Fibroblast of the aortic adventitia (primary cell): ENCODE results near the gene AP2B1. TPM values are rescaled to one million over a fixed set of nuclear protein-coding genes. Genes with fewer than 3 reads are reported as not detected.

Source experiments
- DNase-seq: peaks from one replicate; pipeline ENCODE4 v3.0.0-alpha.2; 2010; ENCODE audit warnings: low read depth
- H3K4me3 ChIP-seq: 2 replicates; pipeline ENCODE4 v1.5.1; 2011; ENCODE audit warnings: low read depth, mild to moderate bottlenecking, control low read depth, low read length, moderate library complexity
- CTCF ChIP-seq: IDR thresholded peaks from 2 replicates; pipeline ENCODE4 v1.5.1; 2011; ENCODE audit warnings: mild to moderate bottlenecking, low read length, control low read depth, inconsistent platforms; ENCODE audit not compliant: insufficient read depth
- total RNA-seq: library from RNA; depleted of rRNA; stranded (reverse); fragments of >200 nt; gene quantifications from 2 replicates; pipeline ENCODE4 v1.2.3, GENCODE V29; 2012; ENCODE audit warnings: low replicate concordance

AP2B1 gene
- total RNA-seq, 1 donor: 118 TPM

- no peak for TF ChIP-seq CTCF
- no peak overlapping the region for H3K4me3 ChIP-seq
- no peak for DNase-seq
These were observed 154.1 kb downstream of the AP2B1 start for GRCh38 chr17:35740997-35741931.

- no peak for DNase-seq
- no peak for TF ChIP-seq CTCF
- no peak overlapping the region for H3K4me3 ChIP-seq
These were observed 155.4 kb downstream of the AP2B1 start for GRCh38 chr17:35742496-35742895.

- DNase-seq: no peak
- no peak overlapping the region for H3K4me3 ChIP-seq
- TF ChIP-seq CTCF: no peak
These were observed 155.9 kb downstream of the AP2B1 start for GRCh38 chr17:35742896-35743477.

- TF ChIP-seq CTCF: no peak
- DNase-seq: peak; percentile 51
- H3K4me3 ChIP-seq: no peak overlapping the region
These were observed 156.7 kb downstream of the AP2B1 start for GRCh38 chr17:35743626-35744328.

GRCh38 chr17:35744830-35745229 lies 157.7 kb downstream of the AP2B1 start:
- no peak for DNase-seq
- TF ChIP-seq CTCF: no peak
- H3K4me3 ChIP-seq: no peak overlapping the region

GRCh38 chr17:35745246-35745645 lies 158.1 kb downstream of the AP2B1 start:
- no peak for TF ChIP-seq CTCF

More at GRCh38 chr17:35745246-35745645, 158.1 kb downstream of the AP2B1 start:
- no peak overlapping the region for H3K4me3 ChIP-seq
- DNase-seq: no peak
